ENCODE results near the gene KLC1.

DNA sequence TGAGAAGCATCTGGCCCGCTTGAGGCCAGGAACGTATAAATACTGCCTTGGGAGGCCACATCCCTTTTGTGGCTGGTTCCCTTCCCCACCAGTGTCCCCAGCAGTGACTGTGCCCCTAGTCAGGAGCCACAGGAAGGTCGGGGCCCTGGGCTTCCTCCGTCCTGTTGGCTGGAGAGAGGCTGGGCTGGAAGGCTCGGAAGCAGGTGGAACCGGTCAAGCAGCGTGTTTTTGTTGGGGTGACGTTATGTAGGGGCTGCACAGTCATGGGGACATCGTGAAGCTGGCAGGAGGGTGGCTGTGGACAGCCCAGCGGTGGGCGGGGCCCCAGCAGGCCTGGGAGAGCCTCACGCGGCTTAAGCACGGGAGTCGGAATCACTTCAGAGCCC, 76.1 kb downstream of the KLC1 start:
- TF ChIP-seq ZNF274 (IDR thresholded peaks at IDR 0.05; ENCODE audit: borderline replicate concordance, extremely low read depth, low read length) (no peak), EZH2 (IDR thresholded peaks at IDR 0.05; ENCODE audit: low read depth, low read length, severe bottlenecking) (no peak), RFX5 (IDR thresholded peaks at IDR 0.05; ENCODE audit: borderline replicate concordance, low read depth, low read length) (no peak), JUND (IDR thresholded peaks at IDR 0.05; ENCODE audit: low read length) (no peak), BCL11A (IDR thresholded peaks at IDR 0.05; ENCODE audit: low read depth in 2 of 2, low read length in 2 of 2) (no peak), JUN (IDR thresholded peaks at IDR 0.05; ENCODE audit: low read depth, low read length) (no peak), EGR1 (IDR thresholded peaks at IDR 0.05; ENCODE audit: borderline replicate concordance, low read depth, low read length) (no peak), RXRA (IDR thresholded peaks at IDR 0.05; ENCODE audit: insufficient read depth, low read depth, low read length) (no peak), SP1 (IDR thresholded peaks at IDR 0.05; ENCODE audit: low read depth, low read length) (no peak)
- TF ChIP-seq, protein P1, sequence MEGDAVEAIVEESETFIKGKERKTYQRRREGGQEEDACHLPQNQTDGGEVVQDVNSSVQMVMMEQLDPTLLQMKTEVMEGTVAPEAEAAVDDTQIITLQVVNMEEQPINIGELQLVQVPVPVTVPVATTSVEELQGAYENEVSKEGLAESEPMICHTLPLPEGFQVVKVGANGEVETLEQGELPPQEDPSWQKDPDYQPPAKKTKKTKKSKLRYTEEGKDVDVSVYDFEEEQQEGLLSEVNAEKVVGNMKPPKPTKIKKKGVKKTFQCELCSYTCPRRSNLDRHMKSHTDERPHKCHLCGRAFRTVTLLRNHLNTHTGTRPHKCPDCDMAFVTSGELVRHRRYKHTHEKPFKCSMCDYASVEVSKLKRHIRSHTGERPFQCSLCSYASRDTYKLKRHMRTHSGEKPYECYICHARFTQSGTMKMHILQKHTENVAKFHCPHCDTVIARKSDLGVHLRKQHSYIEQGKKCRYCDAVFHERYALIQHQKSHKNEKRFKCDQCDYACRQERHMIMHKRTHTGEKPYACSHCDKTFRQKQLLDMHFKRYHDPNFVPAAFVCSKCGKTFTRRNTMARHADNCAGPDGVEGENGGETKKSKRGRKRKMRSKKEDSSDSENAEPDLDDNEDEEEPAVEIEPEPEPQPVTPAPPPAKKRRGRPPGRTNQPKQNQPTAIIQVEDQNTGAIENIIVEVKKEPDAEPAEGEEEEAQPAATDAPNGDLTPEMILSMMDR (IDR thresholded peaks at IDR 0.05; ENCODE audit: control extremely low read depth in 1 of 3, insufficient read depth in 1 of 3, low read depth in 1 of 3, low read length in 3 of 3) = no peak
- TF ChIP-seq, protein P2, sequence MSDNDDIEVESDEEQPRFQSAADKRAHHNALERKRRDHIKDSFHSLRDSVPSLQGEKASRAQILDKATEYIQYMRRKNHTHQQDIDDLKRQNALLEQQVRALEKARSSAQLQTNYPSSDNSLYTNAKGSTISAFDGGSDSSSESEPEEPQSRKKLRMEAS (IDR thresholded peaks at IDR 0.05) = no peak
